Measurements from ENCODE around the gene SLC1A2. TPM values are rescaled to one million over a fixed set of nuclear protein-coding genes. Genes with fewer than 3 reads are reported as not detected.
A peak's percentile ranks its signal among the peaks of the same experiment; 100 is the strongest.

Gene SLC1A2
- total RNA-seq, 1 experiment from 2014 or later: not detected

DNA sequence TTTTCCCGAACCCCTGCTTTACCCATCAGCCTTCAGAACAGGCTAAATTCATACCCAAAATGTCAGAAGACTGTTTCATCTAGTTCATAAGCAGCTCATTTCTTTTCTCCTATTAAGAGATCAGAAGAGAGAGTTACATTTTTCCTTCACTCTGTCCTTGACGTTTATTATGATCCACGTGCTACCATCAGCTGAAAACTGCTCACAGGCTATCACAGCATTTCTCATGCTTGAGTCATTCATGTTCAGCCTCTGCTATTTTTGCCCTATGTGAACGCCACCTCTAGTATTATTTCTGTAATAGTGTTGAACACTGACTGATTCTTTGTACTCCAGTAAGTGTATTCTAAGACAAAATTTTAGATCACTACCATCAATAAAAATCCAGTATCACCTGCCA, 51.9 kb downstream of the SLC1A2 start:
- Histone ChIP-seq H3K4me3 (no peak overlapping the region), H3K36me3 (no peaks in the 10 kb centered on the region), H3K27me3 (no peaks in the 10 kb centered on the region), H3K9me3 (0 out of 2 replicates have a peak, but pooled peaks cover 3% of the 10 kb centered on the region)
- no peak for DNase-seq

DNA sequence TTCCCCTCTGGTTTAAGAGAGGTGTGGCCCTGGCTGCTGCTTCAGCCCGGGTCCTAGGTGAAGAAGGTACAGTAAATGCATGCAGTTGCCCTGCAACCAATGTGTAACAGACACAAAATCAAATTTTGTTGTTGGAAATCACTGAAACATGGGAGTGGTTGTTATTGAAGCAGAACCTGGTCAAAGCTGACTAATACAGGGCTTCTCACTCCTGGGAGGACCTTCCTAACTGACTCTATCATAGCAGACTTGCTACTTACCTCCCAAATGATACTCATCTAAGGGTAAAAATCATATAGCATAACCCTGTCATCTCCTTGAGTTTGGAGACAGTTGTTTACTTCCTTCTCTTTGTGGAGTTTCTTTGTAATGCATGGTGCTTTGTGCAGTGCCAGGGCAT, 52.6 kb downstream of the SLC1A2 start:
- Histone ChIP-seq H3K27me3 (no peaks in the 10 kb centered on the region), H3K4me3 (no peak overlapping the region), H3K9me3 (0 out of 2 replicates have a peak, but pooled peaks cover 3% of the 10 kb centered on the region), H3K36me3 (no peaks in the 10 kb centered on the region)
- no peak for DNase-seq

DNA sequence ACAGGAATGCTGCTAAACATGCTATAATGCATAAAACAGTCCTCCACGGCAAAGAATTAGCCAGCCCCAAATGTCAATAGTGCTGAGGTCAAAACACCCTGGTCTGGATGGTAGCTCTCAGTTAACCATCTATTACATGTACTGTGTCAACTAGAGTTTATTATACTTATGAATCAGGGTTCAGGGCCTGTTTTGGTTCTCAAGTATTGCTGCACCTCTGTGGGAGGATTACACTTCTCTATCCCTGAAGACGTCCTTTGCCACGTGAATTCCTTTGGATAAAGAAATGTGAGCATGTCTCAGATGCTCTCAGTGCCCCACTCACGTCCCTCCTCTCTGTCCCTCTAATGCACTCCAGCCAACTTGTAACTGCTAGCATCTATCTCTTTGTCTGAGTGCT, 53.4 kb downstream of the SLC1A2 start:
- H3K27me3 ChIP-seq: no peaks in the 10 kb centered on the region

DNA sequence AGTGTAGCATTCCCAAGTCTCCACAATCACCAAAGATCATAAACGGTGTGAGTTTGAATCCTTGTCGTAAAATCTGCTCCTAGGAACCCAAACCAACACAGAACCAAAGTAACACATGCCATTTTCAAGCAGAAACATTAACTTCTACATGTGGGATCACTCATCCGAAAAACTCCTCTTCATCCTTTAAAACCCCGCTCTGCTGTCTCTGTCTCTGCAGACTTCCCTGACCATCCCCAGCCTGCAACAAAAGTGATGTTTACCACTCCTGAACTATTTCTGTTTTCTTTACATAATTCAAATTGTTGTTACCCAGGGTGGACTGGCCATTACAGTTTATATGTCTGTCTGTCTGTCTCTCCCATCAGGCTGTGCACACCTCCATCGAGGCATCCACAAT, 54.0 kb downstream of the SLC1A2 start:
- Histone ChIP-seq H3K9me3 (0 out of 2 replicates have a peak, but pooled peaks cover 3% of the 10 kb centered on the region), H3K4me3 (no peak overlapping the region), H3K36me3 (no peaks in the 10 kb centered on the region), H3K27me3 (no peaks in the 10 kb centered on the region)
- DNase-seq: no peak

More for the DNA sequence above, 53.4 kb downstream of the SLC1A2 start:
- Histone ChIP-seq H3K36me3 (no peaks in the 10 kb centered on the region), H3K4me3 (no peak overlapping the region), H3K9me3 (0 out of 2 replicates have a peak, but pooled peaks cover 3% of the 10 kb centered on the region)
- no peak for DNase-seq

DNA sequence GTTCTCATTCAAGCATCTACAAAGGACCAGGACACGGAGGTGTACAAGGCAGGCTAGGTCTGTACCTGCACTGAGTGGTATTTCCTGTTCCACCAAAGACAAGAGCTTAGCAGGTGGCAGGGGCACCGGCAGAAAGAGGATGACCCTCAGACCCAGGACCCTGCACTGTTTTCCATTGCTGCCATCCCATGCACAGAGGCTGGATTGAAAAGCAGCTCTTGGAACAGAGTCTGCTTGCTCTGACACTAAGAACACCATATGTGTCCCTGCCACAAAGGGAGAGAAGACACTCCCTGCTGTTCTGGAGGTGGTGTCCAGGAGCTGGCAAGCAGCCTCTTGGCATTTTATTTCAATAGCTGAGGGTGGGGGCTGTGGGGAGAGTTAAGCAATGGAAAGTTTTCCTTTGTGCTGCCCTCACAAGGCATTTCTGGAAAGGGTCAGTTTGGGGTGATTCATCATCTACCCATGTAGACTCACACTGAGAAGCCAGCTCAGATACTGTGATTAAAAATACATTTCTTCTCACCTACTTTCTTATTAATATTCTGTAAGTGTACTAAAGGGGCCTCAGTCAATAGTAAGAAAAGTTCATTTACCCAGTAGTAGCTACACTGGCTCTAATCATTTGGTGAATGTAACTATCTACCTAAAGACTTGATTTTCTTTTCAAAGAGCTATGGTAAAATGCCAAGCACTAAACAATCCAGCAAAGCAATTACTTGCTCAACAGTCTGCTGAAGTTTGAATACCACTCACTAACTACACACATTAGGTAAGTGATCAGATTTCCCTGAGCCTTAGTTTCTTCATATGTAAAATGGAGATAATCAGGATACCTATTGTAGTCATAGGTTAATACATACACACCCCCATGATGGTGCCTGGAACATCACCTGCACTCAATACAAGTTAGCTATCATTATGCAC, 55.2 kb downstream of the SLC1A2 start:
- peak; percentile 87 for DNase-seq
- no peaks in the 10 kb centered on the region for H3K36me3 ChIP-seq
- H3K27me3 ChIP-seq: no peaks in the 10 kb centered on the region
- no peak overlapping the region for H3K4me3 ChIP-seq
- 0 out of 2 replicates have a peak, but pooled peaks cover 3% of the 10 kb centered on the region for H3K9me3 ChIP-seq

DNA sequence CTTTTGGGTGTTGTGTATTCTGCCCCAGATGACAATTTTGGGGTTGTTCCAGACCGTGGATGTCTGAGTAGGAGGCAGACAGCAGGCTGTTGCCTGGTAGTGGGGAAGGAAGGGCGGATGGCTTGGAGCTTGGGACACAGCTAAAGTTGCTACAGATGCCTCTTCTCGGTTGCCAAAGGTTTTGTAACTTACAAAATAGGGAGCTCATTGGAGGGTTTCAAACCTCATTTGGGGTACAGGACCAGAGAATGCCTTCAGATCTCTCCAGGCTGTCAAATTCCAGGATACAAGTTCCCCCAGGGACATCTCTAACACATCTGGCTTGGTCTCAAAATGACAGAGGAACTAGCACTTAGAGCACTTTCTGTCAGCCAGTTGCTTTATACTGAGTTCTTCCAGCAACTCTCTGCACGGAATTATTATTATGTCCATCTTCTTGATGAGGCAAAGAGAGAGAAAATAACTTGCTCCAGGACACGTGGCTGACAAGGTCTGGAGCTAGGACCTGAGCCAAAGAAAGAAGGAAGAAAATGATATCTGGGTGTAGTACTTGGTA, 56.0 kb downstream of the SLC1A2 start:
- H3K4me3 ChIP-seq: no peak overlapping the region
- H3K27me3 ChIP-seq: no peaks in the 10 kb centered on the region
- 0 out of 2 replicates have a peak, but pooled peaks cover 3% of the 10 kb centered on the region for H3K9me3 ChIP-seq
- DNase-seq: no peak
- H3K36me3 ChIP-seq: no peaks in the 10 kb centered on the region

DNA sequence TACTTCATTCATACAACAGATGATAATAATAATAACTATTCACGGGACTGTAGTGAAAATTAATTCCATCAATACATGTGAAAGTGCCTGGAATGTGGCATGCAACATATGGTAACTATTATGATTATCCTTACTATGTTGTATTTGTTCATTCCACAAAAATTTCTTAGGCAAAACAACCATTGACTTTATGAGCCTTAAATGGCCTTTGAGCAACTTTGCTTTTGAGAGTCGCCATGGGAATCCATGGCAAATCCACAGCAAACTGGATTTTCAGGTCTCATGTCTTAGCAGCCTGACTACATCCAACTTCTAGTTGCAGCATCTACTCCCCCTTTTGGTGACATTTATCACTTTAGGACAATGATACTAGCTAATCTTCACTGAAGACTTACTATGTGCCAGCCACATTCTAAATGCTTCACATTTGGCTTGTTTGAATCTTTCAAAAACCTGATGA, 56.8 kb downstream of the SLC1A2 start:
- DNase-seq: no peak
- H3K27me3 ChIP-seq: no peaks in the 10 kb centered on the region
- 0 out of 2 replicates have a peak, but pooled peaks cover 3% of the 10 kb centered on the region for H3K9me3 ChIP-seq
- H3K36me3 ChIP-seq: no peaks in the 10 kb centered on the region
- no peak overlapping the region for H3K4me3 ChIP-seq

DNA sequence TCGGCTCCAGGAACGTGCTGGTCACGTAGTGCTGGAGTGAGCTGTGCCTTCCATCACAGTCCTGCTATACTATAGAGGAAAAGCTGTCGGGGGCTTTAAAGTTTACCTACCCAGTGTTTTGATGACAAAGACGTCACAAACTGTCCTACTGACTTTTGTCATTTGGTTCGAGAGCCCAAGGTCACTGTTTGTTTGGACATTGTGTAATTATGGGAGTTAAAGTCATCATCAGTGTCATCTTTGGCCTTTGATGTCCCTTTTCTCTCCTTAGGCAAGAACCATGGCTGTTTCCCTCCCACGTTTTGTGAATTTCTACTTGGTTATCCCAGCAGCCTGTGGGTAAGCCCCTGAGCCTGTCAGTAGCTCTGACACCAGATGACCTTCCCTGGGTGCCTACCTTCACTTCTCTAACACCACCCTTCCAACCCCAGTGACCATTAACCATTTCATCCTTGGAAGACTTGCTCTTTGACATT, 59.3 kb downstream of the SLC1A2 start:
- Histone ChIP-seq H3K27me3 (no peaks in the 10 kb centered on the region), H3K36me3 (no peaks in the 10 kb centered on the region), H3K9me3 (no peaks in the 10 kb centered on the region), H3K4me3 (no peak overlapping the region)
- no peak for DNase-seq

DNA sequence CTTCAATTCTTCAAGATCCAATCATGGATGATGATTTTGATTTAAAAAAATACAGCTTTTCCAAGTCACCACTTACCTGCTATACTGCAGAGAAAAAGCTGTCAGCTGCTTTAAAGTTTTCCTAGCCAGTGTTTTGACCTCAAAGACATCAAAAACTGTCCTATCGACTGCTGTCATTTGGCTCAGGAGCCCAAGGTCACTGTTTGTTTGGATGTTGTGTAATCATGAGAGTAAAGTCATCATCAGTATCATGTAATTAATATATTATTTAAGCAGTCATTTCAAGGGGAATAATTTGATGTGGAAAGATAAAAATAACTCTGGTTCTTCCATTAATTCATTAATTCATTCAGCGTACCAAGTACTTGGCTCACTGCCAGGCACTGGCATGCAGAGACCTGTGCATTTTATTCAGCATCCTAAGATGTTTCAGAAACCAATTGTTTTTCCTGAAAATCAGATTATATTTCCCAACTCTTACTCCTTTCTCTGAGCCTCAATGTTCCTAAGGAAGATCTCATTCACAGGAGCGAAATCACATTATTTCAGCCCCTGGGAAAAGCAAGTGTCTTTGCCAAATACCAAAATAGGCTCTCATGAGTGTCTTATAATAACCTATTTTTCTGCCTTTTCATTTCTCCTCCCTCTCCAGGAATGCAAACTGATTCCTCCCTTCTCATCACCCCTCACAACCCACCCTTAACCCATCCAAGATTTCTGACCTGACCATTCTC, 59.9 kb downstream of the SLC1A2 start:
- Histone ChIP-seq H3K9me3 (no peaks in the 10 kb centered on the region), H3K36me3 (no peaks in the 10 kb centered on the region), H3K4me3 (no peak overlapping the region), H3K27me3 (no peaks in the 10 kb centered on the region)
- DNase-seq: no peak

DNA sequence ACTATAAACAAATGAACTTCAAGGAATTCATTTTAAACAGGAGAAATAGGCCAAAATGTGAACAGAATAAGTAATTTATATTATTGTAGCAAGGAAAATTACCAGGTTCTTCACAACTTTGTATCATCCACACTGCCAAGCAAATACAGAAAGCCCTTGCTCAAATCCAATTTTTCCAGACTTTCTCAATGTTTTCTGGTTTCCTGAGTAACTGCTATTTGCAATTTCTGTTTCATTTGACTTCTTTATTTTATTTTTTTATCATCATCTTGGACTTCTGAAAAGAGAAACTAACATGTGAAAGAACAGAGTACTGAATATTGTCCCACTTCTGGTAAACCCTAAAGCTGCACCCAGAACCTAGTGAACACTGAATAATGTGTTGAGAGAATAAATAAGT, 61.0 kb downstream of the SLC1A2 start:
- no peak overlapping the region for H3K4me3 ChIP-seq
- H3K27me3 ChIP-seq: no peaks in the 10 kb centered on the region
- no peaks in the 10 kb centered on the region for H3K9me3 ChIP-seq
- no peak for DNase-seq
- no peaks in the 10 kb centered on the region for H3K36me3 ChIP-seq

DNA sequence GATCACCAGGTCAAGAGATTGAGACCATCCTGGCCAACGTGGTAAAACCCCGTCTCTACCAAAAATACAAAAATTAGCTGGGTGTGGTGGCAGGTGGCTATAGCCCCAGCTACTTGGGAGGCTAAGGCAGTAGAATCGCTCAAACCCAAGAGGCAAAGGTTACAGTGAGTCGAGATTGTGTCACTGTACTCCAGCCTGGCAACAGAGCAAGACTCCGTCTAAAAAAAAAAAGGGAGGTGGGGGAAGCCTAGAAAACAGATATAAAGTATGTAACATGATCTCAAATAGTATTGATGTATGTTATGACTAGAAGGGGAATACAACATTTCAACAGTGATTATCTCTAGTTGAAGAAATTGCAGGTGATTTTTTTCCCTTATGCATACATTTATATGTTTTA, 61.4 kb downstream of the SLC1A2 start:
- Histone ChIP-seq H3K27me3 (no peaks in the 10 kb centered on the region), H3K4me3 (no peak overlapping the region), H3K36me3 (no peaks in the 10 kb centered on the region), H3K9me3 (no peaks in the 10 kb centered on the region)
- DNase-seq: peak; percentile 38

DNA sequence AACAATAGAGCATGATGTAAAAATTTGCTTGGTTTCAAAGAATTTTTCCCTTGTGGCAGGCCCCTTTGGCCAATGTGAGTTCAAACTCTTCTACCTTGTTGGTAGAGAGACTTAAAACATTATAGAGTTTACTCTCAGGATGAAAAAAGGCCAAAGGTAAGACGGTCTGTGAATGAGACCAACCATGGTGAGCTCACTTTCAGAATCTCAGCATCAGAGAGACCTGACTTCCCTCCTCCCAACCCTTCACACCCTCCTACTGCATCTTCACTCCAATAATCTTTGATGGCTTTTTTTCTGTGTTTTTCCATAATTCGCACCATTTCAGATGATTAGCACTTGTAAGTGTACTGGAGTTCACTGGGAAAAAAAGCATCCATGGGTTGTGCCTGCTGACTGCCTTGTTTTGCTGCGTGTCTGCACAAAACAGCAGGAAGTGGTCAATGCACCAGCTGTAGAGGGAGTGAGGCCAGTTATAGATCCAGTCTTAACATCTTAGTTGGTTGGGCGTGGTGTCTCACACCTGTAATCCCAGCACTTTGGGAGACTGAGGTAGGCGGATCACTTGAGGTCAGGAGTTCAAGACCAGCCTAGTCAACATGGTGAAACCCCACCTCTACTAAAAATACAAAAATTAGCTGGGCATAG, 64.1 kb downstream of the SLC1A2 start:
- H3K4me3 ChIP-seq: no peak overlapping the region
- H3K36me3 ChIP-seq: no peaks in the 10 kb centered on the region
- H3K9me3 ChIP-seq: no peaks in the 10 kb centered on the region; the same call in 1 of the 2 replicates
- DNase-seq: no peak
- H3K27me3 ChIP-seq: no peaks in the 10 kb centered on the region

DNA sequence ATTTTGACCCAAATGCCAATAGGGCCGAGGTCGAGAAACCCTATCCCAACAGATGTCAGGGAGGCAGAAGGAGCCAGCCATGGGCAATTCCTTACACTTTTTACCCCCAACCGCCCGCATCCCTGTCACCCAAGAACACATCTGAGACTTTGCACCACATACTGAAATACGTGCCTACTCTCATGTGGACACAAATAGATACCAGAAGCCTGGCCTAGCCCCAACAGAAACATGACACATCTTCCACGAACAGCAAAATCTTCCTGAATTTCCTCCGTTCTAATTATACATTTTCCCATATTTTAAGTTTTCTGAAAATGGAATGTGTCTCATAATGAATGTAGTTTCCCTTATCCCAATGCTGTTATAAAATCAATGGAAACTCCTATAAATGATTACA, 64.7 kb downstream of the SLC1A2 start:
- no peak for DNase-seq
- H3K27me3 ChIP-seq: no peaks in the 10 kb centered on the region
- H3K36me3 ChIP-seq: no peaks in the 10 kb centered on the region
- H3K4me3 ChIP-seq: no peak overlapping the region
- no peaks in the 10 kb centered on the region; the same call in 1 of the 2 replicates for H3K9me3 ChIP-seq

DNA sequence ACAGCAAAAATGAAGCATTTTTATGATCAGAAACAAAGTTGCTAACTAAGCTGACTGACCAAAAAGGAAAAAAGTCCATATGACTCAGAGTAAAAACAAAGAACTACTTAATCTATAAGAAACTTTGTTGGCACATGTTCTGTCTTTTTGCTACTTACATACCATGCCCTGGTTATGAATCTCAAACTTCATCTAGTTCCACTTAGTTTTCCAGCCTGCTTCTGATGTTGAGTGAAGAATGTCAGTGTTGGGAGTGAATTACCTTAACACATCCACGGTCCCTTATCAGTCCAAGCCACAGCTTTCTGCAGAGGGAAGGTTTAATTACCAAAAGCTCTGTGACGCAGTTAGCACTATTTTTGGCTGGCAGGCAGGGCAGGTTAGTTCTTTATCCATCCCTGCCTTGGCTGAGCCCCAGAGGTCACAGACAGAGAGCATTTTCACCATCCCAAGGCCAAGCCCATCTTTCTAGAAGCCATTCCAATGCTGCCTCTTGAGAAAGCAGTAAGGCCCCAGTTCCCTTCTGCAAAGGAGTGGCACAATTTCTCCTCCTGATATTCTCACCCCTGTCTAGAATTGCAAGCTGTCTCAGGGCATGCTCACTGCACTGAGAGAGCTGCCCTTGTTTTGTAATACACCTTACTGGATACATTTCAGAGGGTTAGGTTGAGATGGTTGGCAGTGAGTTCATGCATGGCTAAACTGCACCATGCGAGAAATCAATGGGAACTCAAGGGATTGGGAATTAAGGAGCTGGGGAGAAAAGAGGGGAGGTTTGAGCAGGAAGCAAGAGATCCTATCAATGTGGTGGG, 67.1 kb downstream of the SLC1A2 start:
- no peak overlapping the region for H3K4me3 ChIP-seq
- no peaks in the 10 kb centered on the region for H3K36me3 ChIP-seq
- no peaks in the 10 kb centered on the region for H3K27me3 ChIP-seq
- peak; percentile 41 for DNase-seq
- no peaks in the 10 kb centered on the region; the same call in 1 of the 2 replicates for H3K9me3 ChIP-seq

DNA sequence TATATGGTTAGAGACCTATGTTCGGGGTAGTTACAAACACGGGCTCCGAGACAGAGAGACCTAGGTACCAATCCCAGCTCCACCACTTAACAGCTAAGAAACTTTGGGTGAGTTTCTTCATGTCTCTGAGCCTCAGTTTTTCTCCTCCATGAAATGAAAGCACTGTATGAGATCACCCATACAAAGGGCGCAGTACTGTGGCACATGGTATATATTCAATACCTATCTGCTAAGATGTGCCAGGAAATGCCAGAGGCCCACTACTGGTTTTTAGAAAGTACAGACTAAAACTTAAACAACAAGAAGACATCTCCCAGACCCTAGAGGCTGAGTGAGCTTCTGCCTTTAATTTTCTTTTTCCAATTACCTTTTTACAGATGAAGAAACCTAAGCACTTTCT, 69.5 kb downstream of the SLC1A2 start:
- no peak overlapping the region for H3K4me3 ChIP-seq
- H3K36me3 ChIP-seq: no peaks in the 10 kb centered on the region
- H3K9me3 ChIP-seq: no peaks in the 10 kb centered on the region; the same call in 1 of the 2 replicates
- H3K27me3 ChIP-seq: no peaks in the 10 kb centered on the region
- no peak for DNase-seq

All from MG63 (cell line).